Kidney (tissue), 14 donors: ENCODE measurements around the gene VPS8. TPM values are rescaled to one million over a fixed set of nuclear protein-coding genes. Genes with fewer than 3 reads are reported as not detected.

Experiments
- DNase-seq, 5 donors: peaks; one replicate each; pipeline ENCODE4 v3.0.0-alpha.2; 2013 to 2020
- FAIRE-seq: peaks from 2 replicates; lab custom pipeline; 2012; peaks lifted over from hg19 to GRCh38; lab: Jason Lieb, UNC
- H3K27ac ChIP-seq, 2 donors: one replicate each; pipeline ENCODE4 v1.7.0; 2013; ENCODE audit warnings: low read depth in 2 of 2, low read length in 2 of 2, inconsistent platforms in 1 of 2
- H3K27me3 ChIP-seq: one replicate; pipeline ENCODE4 v1.7.1; 2013; ENCODE audit warnings: low read length, inconsistent platforms; ENCODE audit not compliant: control insufficient read depth, insufficient read depth
- H3K36me3 ChIP-seq, 3 donors: one replicate each; pipeline versions ENCODE4 v1.7.0 to v1.7.1; 2013; ENCODE audit warnings: low read length in 3 of 3, control low read depth in 1 of 3, inconsistent platforms in 1 of 3; ENCODE audit not compliant: insufficient read depth in 3 of 3, control insufficient read depth in 2 of 3
- H3K4me1 ChIP-seq, 3 donors: one replicate each; pipeline versions ENCODE4 v1.7.0 to v1.7.1; 2013; ENCODE audit warnings: low read length in 3 of 3, inconsistent platforms in 1 of 3, low read depth in 1 of 3; ENCODE audit not compliant: control insufficient read depth in 2 of 3, insufficient read depth in 2 of 3
- H3K4me3 ChIP-seq, 3 donors: one replicate each; pipeline versions ENCODE4 v1.7.0 to v1.8.1; 2013; ENCODE audit warnings: low read length in 3 of 3, control low read depth in 1 of 3, inconsistent platforms in 1 of 3
- H3K9ac ChIP-seq, 3 donors: one replicate each; pipeline versions ENCODE4 v1.7.0 to v1.7.1; 2013; ENCODE audit warnings: low read length in 3 of 3, control low read depth in 1 of 3, inconsistent platforms in 1 of 3
- H3K9me3 ChIP-seq, 3 donors: one replicate each; pipeline versions ENCODE4 v1.7.0 to v1.7.1; 2013; ENCODE audit warnings: low read length in 3 of 3, control low read depth in 1 of 3, inconsistent platforms in 1 of 3; ENCODE audit not compliant: control insufficient read depth in 2 of 3, insufficient read depth in 1 of 3
- CTCF ChIP-seq: IDR thresholded peaks from 3 replicates; pipeline ENCODE4 v1.5.1; 2012; ENCODE audit warnings: mild to moderate bottlenecking, moderate library complexity, borderline replicate concordance; ENCODE audit not compliant: insufficient read depth; ENCODE audit errors: extremely low read depth
- intact Hi-C: fragments of 100-400 bp; cut with DNase I; formaldehyde crosslinking; loops from one replicate; pipeline ENCODE4 v1.11.1; 2022
- polyA plus RNA-seq: library from polyadenylated mRNA; stranded (reverse); fragments of 350-450 nt; fragmentation: Illumina TruSeq; extraction: RNeasy Lipid Tissue Mini Kit (QIAGEN cat#74804); gene quantifications from one replicate; pipeline ENCODE4 v1.2.3, GENCODE V29; 2014; ENCODE audit warnings: low read depth, low replicate concordance; ENCODE audit not compliant: insufficient read depth
- total RNA-seq: library from RNA; stranded (reverse); fragmentation: NEBNext Ultra II Directional; extraction: Animal tissue kit (Norgen Biotek cat#: 25700); gene quantifications from one replicate; pipeline ENCODE4 v1.2.1, GENCODE V29; 2021
- donor health status: control.
- donor health status: control.
- donor health status: control.
- donor health status: control.
- donor health status: control.
- donor health status: DM: yes; HTN: yes; CAD: no.
- donor health status: Normal renal cell carcinoma (clear cell type).

The VPS8 gene
- total and polyA plus RNA-seq, 2 donors from 2014 or later: 10.8 to 55.0 TPM

- no peak for FAIRE-seq
- Histone ChIP-seq H3K9ac (no peak overlapping the region), H3K4me1 (no peaks in the 10 kb centered on the region), H3K36me3 (no peaks in the 10 kb centered on the region), H3K27ac (no peak overlapping the region), H3K9me3 (no peaks in the 10 kb centered on the region), H3K27me3 (no peaks in the 10 kb centered on the region), H3K4me3 (no peak overlapping the region)
- no peak for TF ChIP-seq CTCF
- peak in 4 of 5 donors; percentile 80 to 89 (median 86) for DNase-seq
- intact Hi-C loops: no loop called here
Observed at GRCh38 chr3:184795522-184796190, 16.3 kb upstream of the VPS8 start.

- Histone ChIP-seq H3K27ac (no peak overlapping the region), H3K27me3 (no peaks in the 10 kb centered on the region), H3K9ac (no peak overlapping the region), H3K4me3 (no peak overlapping the region), H3K9me3 (no peaks in the 10 kb centered on the region), H3K36me3 (no peaks in the 10 kb centered on the region), H3K4me1 (no peaks in the 10 kb centered on the region)
- no peak for FAIRE-seq
- DNase-seq: no peak
- TF ChIP-seq CTCF: no peak
- intact Hi-C loops: no loop called here
Observed at GRCh38 chr3:184796551-184796950, 15.4 kb upstream of the VPS8 start.

- Histone ChIP-seq H3K4me1 (no peaks in the 10 kb centered on the region), H3K27me3 (no peaks in the 10 kb centered on the region), H3K27ac (no peak overlapping the region), H3K9ac (no peak overlapping the region), H3K36me3 (no peaks in the 10 kb centered on the region), H3K9me3 (no peaks in the 10 kb centered on the region), H3K4me3 (no peak overlapping the region)
- FAIRE-seq (no peak), DNase-seq (no peak)
- intact Hi-C loops: no loop called here
- no peak for TF ChIP-seq CTCF
Observed at GRCh38 chr3:184796954-184797353, 15.0 kb upstream of the VPS8 start.

- Histone ChIP-seq H3K9me3 (no peaks in the 10 kb centered on the region), H3K4me3 (no peak overlapping the region), H3K9ac (no peak overlapping the region), H3K4me1 (no peaks in the 10 kb centered on the region), H3K27ac (no peak overlapping the region), H3K36me3 (no peaks in the 10 kb centered on the region), H3K27me3 (no peaks in the 10 kb centered on the region)
- no peak for DNase-seq
- no peak for FAIRE-seq
- no peak for TF ChIP-seq CTCF
- intact Hi-C loops: no loop called here
Observed at GRCh38 chr3:184798120-184798519, 13.8 kb upstream of the VPS8 start.
